HG02759 (cell line): ENCODE results near the gene PNKD.

Experiments
- ATAC-seq: cut with Tn5 transposase; IDR thresholded peaks from one replicate; pipeline ENCODE4 v1.9.1; 2021; ENCODE audit warnings: mild to moderate bottlenecking, moderate library complexity; ENCODE audit not compliant: unreplicated experiment

Gene PNKD

GRCh38 chr2:218394298-218395089 is 124.2 kb downstream of the PNKD start:
- no peak for ATAC-seq

- ATAC-seq, result no peak
Measured at GRCh38 chr2:218395090-218395444, 124.7 kb downstream of the PNKD start.

GRCh38 chr2:218395456-218395825 is 125.1 kb downstream of the PNKD start:
- no peak for ATAC-seq

- peak; percentile 52 for ATAC-seq
Measured at GRCh38 chr2:218395826-218396687, 125.7 kb downstream of the PNKD start.
